Endothelial cell of umbilical vein (primary cell): ENCODE data around the gene TAGLN2. TPM values are rescaled to one million over a fixed set of nuclear protein-coding genes. Genes with fewer than 3 reads are reported as not detected.

Source experiments
- BruUV-seq: library from RNA; stranded (reverse); fragments of 400-500 nt; replicated peaks from 2 replicates; lab custom pipeline; 2021; lab: Mats Ljungman, UMichigan
- CTCF ChIA-PET: fragments of 300-600, 350-600 bp; sonication (Branson Sonifier 250); formaldehyde crosslinking; loops from one replicate; lab custom pipeline; 2021; ENCODE audit warnings: antibody characterized with exemption, inconsistent platforms; lab: Charles Lee
- POLR2A ChIA-PET: fragments of 300-600, 350-600 bp; sonication (Branson Sonifier 250); formaldehyde crosslinking; loops from one replicate; lab custom pipeline; 2021; ENCODE audit warnings: antibody characterized with exemption, inconsistent platforms; lab: Charles Lee
- DNase-seq: peaks from one replicate; pipeline ENCODE4 v3.0.0-alpha.2; 2011; ENCODE audit warnings: low read depth, low spot score
- FAIRE-seq: peaks from 2 replicates; lab custom pipeline; 2011; peaks lifted over from hg19 to GRCh38; lab: Jason Lieb, UNC
- H2AFZ ChIP-seq: 2 replicates; pipeline ENCODE4 v1.6.0; 2012; ENCODE audit warnings: low read depth, low read length, control low read depth, inconsistent platforms
- H3K27ac ChIP-seq: 2 replicates; pipeline ENCODE4 v1.5.1; 2011; ENCODE audit warnings: low read depth, mild to moderate bottlenecking, control low read depth, low read length, moderate library complexity; ENCODE audit not compliant: insufficient read depth
- H3K27me3 ChIP-seq, 2 experiments: 2 replicates each; pipeline versions ENCODE4 v1.6.0 to v1.6.1; 2011; ENCODE audit warnings: low read length in 2 of 2, mixed read lengths in 1 of 2; ENCODE audit not compliant: control insufficient read depth in 2 of 2, insufficient read depth in 2 of 2
- H3K36me3 ChIP-seq, 2 experiments: 2 replicates in 1 of 2; 3 replicates in 1 of 2; pipeline ENCODE4 v1.5.1; 2011; ENCODE audit warnings: low read length in 2 of 2, mild to moderate bottlenecking in 1 of 2, moderate library complexity in 1 of 2; ENCODE audit not compliant: control insufficient read depth in 2 of 2, insufficient read depth in 2 of 2; ENCODE audit errors: extremely low read depth in 1 of 2
- H3K4me1 ChIP-seq: 3 replicates; pipeline ENCODE4 v1.5.1; 2011; ENCODE audit warnings: mild to moderate bottlenecking, low read length; ENCODE audit not compliant: control insufficient read depth, insufficient read depth; ENCODE audit errors: extremely low read depth
- H3K4me2 ChIP-seq: 2 replicates; pipeline ENCODE4 v1.6.1; 2011; ENCODE audit warnings: low read length, control low read depth, mixed read lengths; ENCODE audit not compliant: insufficient read depth
- H3K4me3 ChIP-seq, 3 experiments: fragments of 200-600 bp in 1 of 3; sonication (generic), shearing (Covaris generic) in 1 of 3; replicated peaks in 1 of 3; 2 replicates each; pipeline ENCODE4 v1.5.1; 2011 to 2016; ENCODE audit warnings: control low read depth in 3 of 3, low read length in 3 of 3, mild to moderate bottlenecking in 2 of 3, inconsistent platforms in 1 of 3, low read depth in 1 of 3, moderate library complexity in 1 of 3; ENCODE audit not compliant: insufficient read depth in 1 of 3
- H3K79me2 ChIP-seq: 2 replicates; pipeline ENCODE4 v1.6.0; 2012; ENCODE audit warnings: low read length, inconsistent platforms; ENCODE audit not compliant: control insufficient read depth, insufficient read depth
- H3K9ac ChIP-seq: replicated peaks from 2 replicates; pipeline ENCODE3; 2011; ENCODE audit warnings: low read length, control low read depth; ENCODE audit not compliant: insufficient read depth; ENCODE audit errors: extremely low read depth
- H3K9me1 ChIP-seq: replicated peaks from 3 replicates; pipeline ENCODE4 v1.6.0; 2011; ENCODE audit warnings: mild to moderate bottlenecking, low read length; ENCODE audit not compliant: control insufficient read depth, insufficient read depth; ENCODE audit errors: extremely low read depth
- H3K9me3 ChIP-seq: replicated peaks from 2 replicates; pipeline ENCODE4 v1.5.1; 2012; ENCODE audit warnings: low read length, inconsistent platforms; ENCODE audit not compliant: control insufficient read depth, insufficient read depth
- H4K20me1 ChIP-seq: replicated peaks from 2 replicates; pipeline ENCODE3; 2011; ENCODE audit warnings: mild to moderate bottlenecking, low read length; ENCODE audit not compliant: control insufficient read depth, insufficient read depth; ENCODE audit errors: extremely low read depth
- CTCF ChIP-seq, 2 donors: IDR thresholded peaks; 1 replicate in 1 of 2; 2 replicates in 1 of 2; pipeline ENCODE4 v1.5.1; 2011; ENCODE audit warnings: low read length in 2 of 2, mild to moderate bottlenecking in 2 of 2, moderate library complexity in 2 of 2, control low read depth in 1 of 2, inconsistent platforms in 1 of 2, low read depth in 1 of 2; ENCODE audit not compliant: insufficient read depth in 1 of 2; ENCODE audit errors: extremely low read depth in 1 of 2
- EZH2 ChIP-seq: IDR thresholded peaks from 2 replicates; pipeline ENCODE4 v1.6.1; 2012; ENCODE audit warnings: borderline replicate concordance, low read depth, mild to moderate bottlenecking, moderate library complexity, low read length, inconsistent platforms; ENCODE audit not compliant: severe bottlenecking
- FOS ChIP-seq: IDR thresholded peaks from 2 replicates; pipeline ENCODE4 v1.6.1; 2011; ENCODE audit warnings: mild to moderate bottlenecking, low read length, moderate library complexity, borderline replicate concordance; ENCODE audit not compliant: insufficient read depth
- GATA2 ChIP-seq: IDR thresholded peaks from 2 replicates; pipeline ENCODE4 v1.7.0; 2011; ENCODE audit warnings: low read depth, mild to moderate bottlenecking, moderate library complexity, mixed read lengths, low read length; ENCODE audit not compliant: insufficient read length, insufficient read depth
- JUN ChIP-seq: IDR thresholded peaks from 2 replicates; pipeline ENCODE4 v1.6.1; 2011; ENCODE audit warnings: borderline replicate concordance, low read depth; ENCODE audit not compliant: insufficient read length, insufficient read depth
- MYC ChIP-seq: IDR thresholded peaks from one replicate; pipeline ENCODE4 v1.6.1; 2011; ENCODE audit warnings: mild to moderate bottlenecking, low read depth, low read length
- POLR2A ChIP-seq: IDR thresholded peaks from 2 replicates; pipeline ENCODE4 v1.6.1; 2012; ENCODE audit warnings: low read depth, mild to moderate bottlenecking, control low read depth, low read length
- POLR2AphosphoS5 ChIP-seq: IDR thresholded peaks from 2 replicates; pipeline ENCODE4 v1.6.1; 2012; ENCODE audit warnings: low read depth, mild to moderate bottlenecking, control low read depth, low read length, moderate library complexity; ENCODE audit not compliant: insufficient read depth
- dilution Hi-C: fragments of 300-500 bp; cut with MboI; formaldehyde crosslinking; loops from one replicate; pipeline ENCODE4 v1.15.0; 2019; ENCODE audit warnings: low sequenced_read_pairs; ENCODE audit not compliant: extremely low pct_ligation_motif_present
- intact Hi-C: fragments of 100-400 bp; cut with micrococcal nuclease; formaldehyde crosslinking; loops from one replicate; pipeline ENCODE4 v1.10.0; 2022
- polyA plus RNA-seq, 4 experiments: library from polyadenylated mRNA; depleted of rRNA in 3 of 4; stranded (reverse) in 3 of 4; unstranded in 1 of 4; fragments of >200 nt; gene quantifications; 2 replicates each; pipeline versions ENCODE4 v1.2.1 to v1.2.3, GENCODE V29; 2011 to 2012; ENCODE audit warnings: missing spikeins in 1 of 4
- total RNA-seq: library from RNA; stranded (reverse); gene quantifications from 2 replicates; pipeline ENCODE4 v1.2.3, GENCODE V29; 2021
- TF ChIP-seq, protein P1 (sequence below): IDR thresholded peaks from 2 replicates; pipeline ENCODE4 v1.6.1; 2011; ENCODE audit not compliant: insufficient read depth, insufficient read length

Gene TAGLN2
- total and polyA plus RNA-seq, 2 donors (not counting 3 experiments of a cell fraction or from before 2014, with no cell fraction given), result 646 to 1,279 TPM

- peaks cover 5% of the 10 kb centered on the region for H3K4me1 ChIP-seq
- peaks cover 22 to 36% of the 10 kb centered on the region in 2 experiments for H3K27me3 ChIP-seq
- no peaks in the 10 kb centered on the region for H3K36me3 ChIP-seq
- H2AFZ ChIP-seq, result peak overlapping the region; percentile 58
- dilution Hi-C loops, result no loop called here
- peak overlapping the region; percentile 49 for H3K4me2 ChIP-seq
- H3K9me3 ChIP-seq, result no peaks in the 10 kb centered on the region
- CTCF ChIA-PET, result interaction anchor here (0.9 to 13.3 kb wide), 14 partner anchors 8 to 813 kb away, joined by 3 to 169 read pairs (median 4); partner anchors contain the start of genes DUSP23 and TAGLN2
- no peaks in the 10 kb centered on the region for H4K20me1 ChIP-seq
- no peak for FAIRE-seq
- no TSS peak for BruUV-seq
- TF ChIP-seq MYC (no peak), EZH2 (peak; percentile 10)
- no peaks in the 10 kb centered on the region for H3K9me1 ChIP-seq
- no peak for DNase-seq
- H3K27ac ChIP-seq, result no peak overlapping the region
- no peaks in the 10 kb centered on the region for H3K79me2 ChIP-seq
- H3K9ac ChIP-seq, result no peak overlapping the region
- POLR2A ChIA-PET, result no interaction called here
- intact Hi-C loops, result loop anchor here (1.0 to 2.0 kb wide), 4 partner anchors 20 to 165 kb away; partner anchors contain the start of genes DUSP23 and TAGLN2
- H3K4me3 ChIP-seq, result peak overlapping the region in 1 of 3 experiments; percentile 16
Measured at GRCh38 chr1:159944623-159945455, 19.5 kb upstream of the TAGLN2 start.

- no TSS peak for BruUV-seq
- H3K9me3 ChIP-seq, result no peaks in the 10 kb centered on the region
- DNase-seq (no peak), FAIRE-seq (no peak)
- intact Hi-C loops (loop anchor here (2.0 kb wide), 1 partner anchor 63 kb away; no protein-coding TSS in a partner anchor), dilution Hi-C loops (no loop called here)
- H3K4me1 ChIP-seq, result peaks cover 5% of the 10 kb centered on the region
- no peak overlapping the region for H2AFZ ChIP-seq
- TF ChIP-seq FOS, result no peak
- TF ChIP-seq POLR2A, result no peak
- no peak for TF ChIP-seq GATA2
- TF ChIP-seq MYC, result no peak
- TF ChIP-seq, protein P1, sequence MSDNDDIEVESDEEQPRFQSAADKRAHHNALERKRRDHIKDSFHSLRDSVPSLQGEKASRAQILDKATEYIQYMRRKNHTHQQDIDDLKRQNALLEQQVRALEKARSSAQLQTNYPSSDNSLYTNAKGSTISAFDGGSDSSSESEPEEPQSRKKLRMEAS, result no peak
- TF ChIP-seq EZH2, result no peak
- TF ChIP-seq CTCF (IDR thresholded peaks at IDR 0.05; ENCODE audit: extremely low read depth in 1 of 2, insufficient read depth in 1 of 2, low read depth in 1 of 2, low read length in 2 of 2), result no peak
- no peak for TF ChIP-seq JUN
- no peak for TF ChIP-seq POLR2AphosphoS5
- H3K36me3 ChIP-seq, result no peaks in the 10 kb centered on the region
- H3K4me3 ChIP-seq, result no peak overlapping the region
- H3K9ac ChIP-seq, result no peak overlapping the region
- no peaks in the 10 kb centered on the region for H3K79me2 ChIP-seq
- H4K20me1 ChIP-seq, result no peaks in the 10 kb centered on the region
- ChIA-PET POLR2A (no interaction called here), CTCF (interaction anchor here (0.9 to 13.3 kb wide), 3 partner anchors 51 to 145 kb away, joined by 3 to 169 read pairs (median 4); no protein-coding TSS in a partner anchor)
- no peaks in the 10 kb centered on the region for H3K9me1 ChIP-seq
- H3K27ac ChIP-seq, result no peak overlapping the region
- H3K4me2 ChIP-seq, result no peak overlapping the region
- H3K27me3 ChIP-seq, result peaks cover 21 to 34% of the 10 kb centered on the region in 2 experiments
Measured at GRCh38 chr1:159943908-159944622, 18.8 kb upstream of the TAGLN2 start.
